ENCODE data around the gene NR5A2.

The NR5A2 gene

DNA sequence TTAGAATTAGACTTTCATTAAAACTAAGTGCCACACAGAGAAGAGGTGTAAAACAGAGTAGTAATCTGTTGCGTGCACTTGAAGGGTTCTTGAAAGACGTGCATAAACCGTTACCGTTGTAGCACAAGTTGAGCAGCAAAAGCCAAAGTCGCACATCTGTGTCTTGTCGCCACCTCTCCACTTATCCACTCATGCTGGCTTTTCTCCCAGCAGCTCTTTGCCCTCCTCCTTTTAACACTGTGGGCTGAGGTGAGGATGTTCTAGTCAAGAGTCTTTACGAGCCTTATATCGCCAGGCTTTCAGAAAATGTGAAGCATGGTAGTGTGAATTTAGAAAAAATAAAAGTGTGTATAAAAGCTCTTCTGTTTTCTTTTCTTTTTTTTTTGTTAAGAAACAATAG, 48.0 kb downstream of the NR5A2 start:
- DNase-seq = no peak

GRCh38 chr1:200075938-200076546, 48.5 kb downstream of the NR5A2 start:
- no peak for DNase-seq

DNA sequence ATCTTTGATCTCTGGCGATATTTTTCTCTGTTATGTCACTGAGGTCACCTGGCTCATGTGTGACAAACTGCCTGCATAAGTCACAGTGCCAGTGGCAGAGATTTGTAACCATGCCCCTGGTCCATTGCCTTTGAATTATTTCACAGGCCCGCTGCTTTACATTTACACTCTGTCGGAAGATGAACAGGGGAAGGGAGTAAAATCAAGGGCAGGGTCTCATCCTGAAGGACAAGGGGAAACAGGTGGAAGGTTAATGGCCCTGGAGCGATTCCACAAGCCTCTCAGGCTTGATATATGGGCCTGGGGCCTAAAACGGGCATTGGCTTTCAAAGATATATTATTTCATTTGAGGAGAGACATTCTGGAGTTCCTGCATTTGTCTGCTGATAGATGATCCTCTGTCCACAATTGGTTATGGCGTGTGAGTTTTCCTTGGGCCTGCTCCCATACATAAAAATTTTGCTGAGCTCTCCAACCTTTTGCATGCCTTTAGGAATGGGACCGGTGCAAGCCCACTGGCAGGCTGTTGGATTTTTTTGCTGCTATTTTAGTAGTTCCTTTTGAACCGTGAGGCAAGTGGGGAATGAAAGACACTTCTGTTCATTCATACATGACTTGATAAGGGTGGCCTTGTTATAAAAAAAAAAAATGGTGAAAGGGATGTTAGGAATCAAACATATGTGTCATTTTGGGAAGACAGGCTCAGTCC, 51.9 kb downstream of the NR5A2 start:
- DNase-seq = no peak

GRCh38 chr1:200081151-200081968, 53.9 kb downstream of the NR5A2 start:
- no peak for DNase-seq

DNA sequence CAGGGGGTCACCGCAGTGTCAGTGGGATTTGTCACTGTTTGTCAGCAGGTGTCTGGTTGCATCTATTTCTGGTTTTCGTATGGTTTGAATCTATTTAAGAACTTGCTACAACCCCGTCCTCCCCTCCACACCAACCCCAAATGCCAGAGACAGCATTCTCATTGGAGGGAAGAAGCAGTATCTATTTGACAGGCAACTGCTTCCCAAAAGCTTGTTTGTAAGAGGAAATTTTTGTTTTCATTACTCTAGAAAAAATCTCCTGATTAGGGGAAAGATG, 54.4 kb downstream of the NR5A2 start:
- DNase-seq = no peak

- DNase-seq = no peak
Measured at GRCh38 chr1:200082329-200082728, 54.8 kb downstream of the NR5A2 start.

- DNase-seq = no peak
Measured at GRCh38 chr1:200090252-200091159, 63.0 kb downstream of the NR5A2 start.

DNA sequence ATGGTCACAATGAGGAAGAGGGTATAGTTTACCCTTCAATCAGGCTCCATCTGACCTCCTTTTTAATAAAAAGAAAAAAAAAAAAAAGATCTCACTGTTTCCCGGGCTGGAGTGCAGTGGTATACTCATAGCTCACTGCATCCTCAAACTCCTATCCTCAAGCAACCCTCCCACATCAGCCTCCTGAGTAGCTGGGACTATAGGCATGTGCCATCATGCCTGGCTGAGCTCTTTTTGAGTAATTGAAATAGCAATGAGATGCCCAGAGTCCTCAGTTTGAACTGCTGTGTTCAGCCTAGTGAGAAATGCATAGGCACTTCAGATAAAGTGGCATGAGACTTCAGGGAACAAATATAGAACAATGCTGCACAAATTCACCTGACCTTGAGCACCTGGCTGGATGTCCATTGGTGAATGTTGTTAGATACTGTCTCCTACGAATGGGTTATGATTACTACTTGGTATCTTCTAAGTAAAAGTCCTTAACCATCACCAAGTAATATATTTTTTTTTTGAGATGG, 67.6 kb downstream of the NR5A2 start:
- DNase-seq = no peak

- DNase-seq = no peak
Measured at GRCh38 chr1:200096774-200097173, 69.3 kb downstream of the NR5A2 start.

- no peak for DNase-seq
Measured at GRCh38 chr1:200099040-200099439, 71.5 kb downstream of the NR5A2 start.

GRCh38 chr1:200103966-200104583, 76.6 kb downstream of the NR5A2 start:
- no peak for DNase-seq

DNA sequence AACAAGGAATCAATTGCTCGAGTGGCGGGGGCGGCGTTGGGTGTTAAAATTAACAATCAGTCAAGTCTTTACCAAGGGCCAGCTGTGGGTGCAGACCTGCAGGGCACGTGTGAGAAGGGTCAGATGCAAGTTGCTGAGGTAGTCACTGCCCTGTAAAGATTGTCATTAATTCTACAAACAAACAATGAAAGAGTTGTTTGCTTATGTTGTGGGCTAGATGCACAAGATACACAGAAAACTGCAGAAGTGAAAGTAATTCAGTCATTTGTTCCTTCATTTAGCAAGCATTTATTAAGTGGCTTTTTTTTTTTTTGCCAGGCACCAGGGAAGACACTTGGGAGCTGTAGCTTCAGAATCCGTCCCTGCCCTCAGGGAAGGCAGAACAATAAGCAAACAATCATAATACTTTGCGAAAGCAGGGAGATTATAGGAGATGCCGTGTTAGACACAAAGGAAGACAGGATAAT, 79.5 kb downstream of the NR5A2 start:
- DNase-seq = no peak

DNA sequence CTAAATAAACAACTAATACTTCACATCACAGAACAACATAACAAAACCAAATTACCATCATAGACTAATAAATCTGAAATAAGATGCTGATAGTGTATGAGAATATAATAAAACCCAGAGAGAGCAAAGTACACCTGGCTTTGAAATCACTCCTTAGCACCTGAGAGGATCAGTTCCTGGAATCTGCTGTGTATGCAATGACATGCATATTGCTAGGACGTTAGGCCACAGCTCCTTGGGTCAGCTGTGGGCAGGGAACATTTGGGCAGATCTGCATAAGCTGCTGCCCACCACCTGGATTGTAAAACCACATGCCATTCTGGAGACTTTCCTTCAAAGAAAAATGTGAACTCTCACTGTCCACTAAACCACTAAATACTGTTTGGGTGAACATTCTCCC, 81.1 kb downstream of the NR5A2 start:
- DNase-seq = no peak

- DNase-seq = no peak
Measured at GRCh38 chr1:200112290-200112689, 84.8 kb downstream of the NR5A2 start.

GRCh38 chr1:200115532-200115931, 88.0 kb downstream of the NR5A2 start:
- no peak for DNase-seq

GRCh38 chr1:200116324-200116723, 88.8 kb downstream of the NR5A2 start:
- DNase-seq = no peak

GRCh38 chr1:200118779-200119505, 91.4 kb downstream of the NR5A2 start:
- no peak for DNase-seq

GRCh38 chr1:200121421-200121820, 93.9 kb downstream of the NR5A2 start:
- no peak for DNase-seq

GRCh38 chr1:200124309-200124708, 96.8 kb downstream of the NR5A2 start:
- DNase-seq = no peak

DNA sequence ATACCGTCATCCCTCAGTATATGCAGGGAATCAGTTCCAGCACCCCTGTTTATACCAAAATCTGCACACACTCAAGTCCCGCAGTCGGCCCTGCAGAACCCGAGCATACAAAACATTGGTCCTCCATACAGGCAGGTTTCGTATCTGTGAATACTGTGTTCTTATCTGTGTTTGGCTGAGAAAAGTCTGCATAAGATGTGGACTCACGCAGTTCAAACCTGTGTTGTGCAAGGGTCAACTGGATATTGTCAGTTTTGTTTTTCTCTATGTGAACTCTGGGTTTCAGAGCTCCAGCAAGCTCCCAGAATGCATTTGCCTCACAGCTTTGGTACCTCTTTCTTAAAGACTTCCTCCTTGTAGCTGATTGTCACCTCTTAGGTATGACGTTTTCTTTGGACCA, 100.6 kb downstream of the NR5A2 start:
- no peak for DNase-seq
